Pancreas (tissue), 10 donors: ENCODE measurements around the gene IL12B. TPM values are rescaled to one million over a fixed set of nuclear protein-coding genes. Genes with fewer than 3 reads are reported as not detected.
A peak's percentile ranks its signal among the peaks of the same experiment; 100 is the strongest.

Source experiments
- ATAC-seq, 4 donors: fragments of 200-7000 bp; cut with Tn5 transposase; one replicate each; pipeline versions ENCODE4 v1.8.0 to v1.9.1; 2020; ENCODE audit warnings: mild to moderate bottlenecking in 4 of 4, moderate library complexity in 4 of 4
- DNase-seq, 6 donors: peaks; one replicate each; pipeline ENCODE4 v3.0.0-alpha.2; 2020
- FAIRE-seq: peaks from 2 replicates; lab custom pipeline; 2012; peaks lifted over from hg19 to GRCh38; lab: Jason Lieb, UNC
- H3K27ac ChIP-seq, 4 donors: fragments of 200-600 bp; sonication (generic); 1 replicate in 3 of 4; 2 replicates in 1 of 4; pipeline versions ENCODE4 v1.5.0 to v1.8.0; 2020
- H3K27me3 ChIP-seq, 4 donors: fragments of 200-600 bp; one replicate each; pipeline ENCODE4 v1.8.0; 2021
- H3K36me3 ChIP-seq, 3 donors: fragments of 200-600 bp; sonication (generic) in 1 of 3; one replicate each; pipeline versions ENCODE4 v1.5.0 to v1.8.0; 2020 to 2021
- H3K4me1 ChIP-seq, 3 donors: fragments of 200-600 bp; one replicate each; pipeline ENCODE4 v1.8.0; 2021
- H3K4me3 ChIP-seq, 4 donors: fragments of 200-600 bp; sonication (generic) in 2 of 4; one replicate each; pipeline versions ENCODE4 v1.5.0 to v1.8.0; 2020 to 2021
- H3K9me3 ChIP-seq, 4 donors: fragments of 200-600 bp; one replicate each; pipeline ENCODE4 v1.8.0; 2021
- WGBS, 2 donors: extraction: QIAGEN DNeasy Blood & Tissue Kit; methylation state at CpG; one replicate each; pipeline ENCODE4 v1.1.7; 2013; 5-methylcytosine and 5-hydroxymethylcytosine counted together
- intact Hi-C, 3 donors: fragments of 100-400 bp; cut with DNase I; formaldehyde crosslinking; loops; one replicate each; pipeline versions ENCODE4 v1.11.1 to v1.14.2; 2022
- polyA plus RNA-seq, 2 donors: library from polyadenylated mRNA; stranded (reverse); fragments of 200-250 nt; gene quantifications; one replicate each; pipeline ENCODE4 v1.2.3, GENCODE V29; 2013
- total RNA-seq, 6 donors: library from RNA; stranded (reverse); fragmentation: NEBNext Ultra II Directional in 4 of 6; extraction: Animal tissue kit (Norgen Biotek cat#: 25700) in 4 of 6; gene quantifications; one replicate each; pipeline versions ENCODE4 v1.2.1 to v1.2.4, GENCODE V29; 2021 to 2023
- TF ChIP-seq, protein P1 (sequence below), 4 donors: fragments of 200-600 bp; sonication (generic) in 3 of 4; IDR thresholded peaks; one replicate each; pipeline versions ENCODE4 v1.5.0 to v1.8.0; 2021; ENCODE audit warnings: antibody characterized with exemption in 4 of 4
- donor health status: healthy with polysubstance abuse.
- donor health status: DM: no; HTN: no; CAD: no; lungs with moderate emphysema.
- donor health status: DM: no; HTN: no; CAD: no.
- donor health status: control.
- donor health status: control.
- donor health status: Bipolar disorder and iron deficiency.
- donor health status: DM: yes; HTN: yes; CAD: no.
- donor health status: DM: no; HTN: no; CAD: no.
- donor health status: DM: no; HTN: no; CAD: no.
- donor health status: DM: yes; HTN: yes; CAD: no.

Gene IL12B
- total and polyA plus RNA-seq, 8 donors = not detected

- intact Hi-C loops = no loop called here
- H3K27ac ChIP-seq = no peak overlapping the region
- no peaks in the 10 kb centered on the region for H3K9me3 ChIP-seq
- FAIRE-seq (no peak), DNase-seq (no peak), ATAC-seq (no peak)
- no peaks in the 10 kb centered on the region for H3K4me1 ChIP-seq
- 85 to 88% methylated on average over 6 of the region's 6 CpGs for WGBS, 2 donors
- TF ChIP-seq, protein P1, sequence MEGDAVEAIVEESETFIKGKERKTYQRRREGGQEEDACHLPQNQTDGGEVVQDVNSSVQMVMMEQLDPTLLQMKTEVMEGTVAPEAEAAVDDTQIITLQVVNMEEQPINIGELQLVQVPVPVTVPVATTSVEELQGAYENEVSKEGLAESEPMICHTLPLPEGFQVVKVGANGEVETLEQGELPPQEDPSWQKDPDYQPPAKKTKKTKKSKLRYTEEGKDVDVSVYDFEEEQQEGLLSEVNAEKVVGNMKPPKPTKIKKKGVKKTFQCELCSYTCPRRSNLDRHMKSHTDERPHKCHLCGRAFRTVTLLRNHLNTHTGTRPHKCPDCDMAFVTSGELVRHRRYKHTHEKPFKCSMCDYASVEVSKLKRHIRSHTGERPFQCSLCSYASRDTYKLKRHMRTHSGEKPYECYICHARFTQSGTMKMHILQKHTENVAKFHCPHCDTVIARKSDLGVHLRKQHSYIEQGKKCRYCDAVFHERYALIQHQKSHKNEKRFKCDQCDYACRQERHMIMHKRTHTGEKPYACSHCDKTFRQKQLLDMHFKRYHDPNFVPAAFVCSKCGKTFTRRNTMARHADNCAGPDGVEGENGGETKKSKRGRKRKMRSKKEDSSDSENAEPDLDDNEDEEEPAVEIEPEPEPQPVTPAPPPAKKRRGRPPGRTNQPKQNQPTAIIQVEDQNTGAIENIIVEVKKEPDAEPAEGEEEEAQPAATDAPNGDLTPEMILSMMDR (IDR thresholded peaks at IDR 0.05) = no peak
- no peak overlapping the region for H3K4me3 ChIP-seq
- H3K27me3 ChIP-seq = peaks cover 0 to 15% (median 0%) of the 10 kb centered on the region in 4 donors
- no peaks in the 10 kb centered on the region for H3K36me3 ChIP-seq
Measured at GRCh38 chr5:159332800-159333544, 2.7 kb upstream of the IL12B start.

DNA sequence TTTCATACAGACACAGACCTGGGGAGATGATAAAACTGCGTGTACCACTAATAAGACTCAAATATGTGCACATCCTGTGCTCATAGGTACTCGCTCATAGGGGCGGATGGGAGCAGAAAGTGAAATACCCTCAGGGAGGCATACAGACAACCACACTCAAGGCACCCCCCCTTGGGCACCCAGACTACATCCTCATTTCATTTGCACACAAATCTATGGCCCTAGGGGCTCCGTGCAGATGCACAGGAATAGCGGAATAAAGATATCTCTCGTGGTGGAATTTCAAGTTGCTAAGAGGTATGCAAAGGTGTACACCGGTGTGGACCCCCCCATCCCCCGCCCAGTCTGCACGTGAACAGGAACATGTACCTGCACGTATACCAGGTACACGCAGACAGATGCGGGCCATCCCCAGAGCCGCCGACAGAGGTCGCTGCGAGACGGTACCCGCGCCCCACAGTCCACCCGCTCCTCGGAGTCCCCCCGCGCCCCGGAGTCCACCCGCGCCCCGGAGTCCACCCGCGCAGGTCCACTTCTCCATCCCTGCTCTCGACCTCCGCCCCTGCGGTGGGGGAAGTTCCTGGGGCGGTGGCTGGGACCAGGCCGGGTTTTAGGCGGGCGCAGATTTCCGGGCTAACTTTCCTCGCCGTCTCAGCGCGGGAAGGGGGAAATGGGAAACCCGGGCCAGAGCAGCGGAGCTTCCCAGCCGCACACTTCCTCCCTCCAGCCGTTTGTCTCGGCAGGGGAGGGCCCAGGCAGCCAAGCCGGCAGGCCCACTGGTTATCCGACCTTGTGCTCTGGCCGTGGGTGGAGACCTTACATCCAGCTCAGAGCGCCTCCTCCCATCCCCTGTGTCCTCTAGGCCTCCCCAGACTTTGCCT is 1.0 kb upstream of the IL12B start:
- Histone ChIP-seq H3K4me3 (peak overlapping the region in 3 of 4 donors; percentile 5 to 45 (median 27)), H3K27me3 (peaks cover 0 to 15% (median 0%) of the 10 kb centered on the region in 4 donors), H3K9me3 (no peaks in the 10 kb centered on the region), H3K27ac (no peak overlapping the region), H3K36me3 (no peaks in the 10 kb centered on the region), H3K4me1 (no peaks in the 10 kb centered on the region)
- peak; percentile 74 to 96 (median 89) for ATAC-seq
- no peak for FAIRE-seq
- WGBS, 2 donors = 5 to 6% methylated on average over 50 of the region's 50 CpGs
- TF ChIP-seq, protein P1 (IDR thresholded peaks at IDR 0.05) = peak; percentile 30 to 57 (median 48)
- peak; percentile 24 to 84 (median 54) for DNase-seq
- intact Hi-C loops = no loop called here

DNA sequence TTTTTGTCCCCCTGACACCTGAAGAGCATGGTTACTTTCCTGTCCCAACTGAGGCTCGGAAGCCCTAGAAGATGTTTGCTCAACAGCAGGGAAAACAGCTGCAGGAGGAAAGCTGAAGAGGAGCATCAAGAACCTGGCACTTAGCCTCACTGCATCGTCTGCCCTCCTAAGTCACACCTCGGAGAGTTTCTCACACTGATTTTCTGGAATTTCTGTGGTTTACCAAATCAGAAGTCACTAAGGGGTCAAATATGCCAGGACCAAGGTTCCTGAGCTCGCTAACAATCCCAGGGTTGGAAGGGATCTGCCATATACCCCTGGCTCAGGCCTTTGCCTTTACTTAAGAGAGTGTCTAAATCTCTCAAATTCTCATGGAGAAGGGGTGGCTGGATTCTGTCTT is 5.3 kb downstream of the IL12B start:
- Histone ChIP-seq H3K9me3 (no peaks in the 10 kb centered on the region), H3K4me1 (no peaks in the 10 kb centered on the region), H3K4me3 (no peak overlapping the region), H3K27me3 (peaks cover 0 to 4% (median 0%) of the 10 kb centered on the region in 4 donors), H3K27ac (no peak overlapping the region), H3K36me3 (no peaks in the 10 kb centered on the region)
- 71 to 83% methylated on average over 4 of the region's 4 CpGs for WGBS, 2 donors
- no peak for FAIRE-seq
- no peak for DNase-seq
- TF ChIP-seq, protein P1 (IDR thresholded peaks at IDR 0.05) = no peak
- intact Hi-C loops = no loop called here
- ATAC-seq = no peak

GRCh38 chr5:159324102-159324755 is 6.1 kb downstream of the IL12B start:
- H3K9me3 ChIP-seq = no peaks in the 10 kb centered on the region
- DNase-seq (no peak), ATAC-seq (no peak), FAIRE-seq (no peak)
- no peaks in the 10 kb centered on the region for H3K4me1 ChIP-seq
- intact Hi-C loops = no loop called here
- H3K4me3 ChIP-seq = no peak overlapping the region
- 84 to 85% methylated on average over 3 of the region's 3 CpGs for WGBS, 2 donors
- H3K27ac ChIP-seq = no peak overlapping the region
- no peaks in the 10 kb centered on the region for H3K27me3 ChIP-seq
- no peaks in the 10 kb centered on the region for H3K36me3 ChIP-seq
- TF ChIP-seq, protein P1 (IDR thresholded peaks at IDR 0.05) = no peak
